GM23338 (cell line): ENCODE data around the gene TAPBP.
"Not testable (repeated sequence)": the region's sequence is repeated elsewhere in the genome, so short reads cannot be mapped to it uniquely, and the experiment has no call there.

Experiments
- CREB1 ChIP-seq: fragments of 250-450 bp; sonication (Bioruptor Pico); IDR thresholded peaks from 2 replicates; pipeline ENCODE4 v1.5.0; 2020; ENCODE audit warnings: low read depth, mild to moderate bottlenecking, moderate library complexity
- EZH2 ChIP-seq: fragments of 200-600 bp; sonication (generic); IDR thresholded peaks from one replicate; pipeline ENCODE4 v1.8.0; 2017; ENCODE audit warnings: antibody characterized with exemption, mild to moderate bottlenecking, low read depth; ENCODE audit not compliant: unreplicated experiment
- EZH2phosphoT487 ChIP-seq: fragments of 200-600 bp; sonication (generic); IDR thresholded peaks from one replicate; pipeline ENCODE4 v1.8.1; 2018; ENCODE audit warnings: antibody characterized with exemption; ENCODE audit not compliant: unreplicated experiment
- JUNB ChIP-seq: IDR thresholded peaks from one replicate; pipeline ENCODE4 v1.6.1; 2016; ENCODE audit warnings: antibody characterized with exemption; ENCODE audit not compliant: unreplicated experiment
- NANOG ChIP-seq: IDR thresholded peaks from 2 replicates; pipeline ENCODE4 v1.6.1; 2016; ENCODE audit warnings: antibody characterized with exemption, borderline replicate concordance
- POLR2AphosphoS5 ChIP-seq: IDR thresholded peaks from 2 replicates; pipeline ENCODE4 v1.6.1; 2016; ENCODE audit warnings: antibody characterized with exemption, low read depth
- STAT1 ChIP-seq: IDR thresholded peaks from one replicate; pipeline ENCODE4 v1.6.1; 2016; ENCODE audit warnings: antibody characterized with exemption; ENCODE audit not compliant: unreplicated experiment
- ZNF114 ChIP-seq: fragments of 250-450 bp; sonication (Bioruptor Pico); IDR thresholded peaks from 2 replicates; pipeline ENCODE4 v1.5.0; 2020; ENCODE audit warnings: mild to moderate bottlenecking, moderate library complexity
- ZNF331 ChIP-seq: fragments of 250-450 bp; sonication (Bioruptor Pico); IDR thresholded peaks from 2 replicates; pipeline ENCODE4 v1.5.0; 2020; ENCODE audit warnings: low read depth, mild to moderate bottlenecking, moderate library complexity
- TF ChIP-seq, protein P1 (sequence below), 2 experiments: fragments of 200-600 bp in 1 of 2; sonication (generic) in 1 of 2; conservative IDR thresholded peaks; 2 replicates each; pipeline versions ENCODE4 v1.5.1 to v1.6.1; 2016 to 2017; ENCODE audit warnings: antibody characterized with exemption in 2 of 2, low read depth in 2 of 2, mild to moderate bottlenecking in 2 of 2, moderate library complexity in 1 of 2
- TF ChIP-seq, protein P2 (sequence below): IDR thresholded peaks from one replicate; pipeline ENCODE4 v1.6.1; 2018; ENCODE audit warnings: antibody characterized with exemption; ENCODE audit not compliant: unreplicated experiment
- TF ChIP-seq, protein P3 (sequence below): IDR thresholded peaks from 2 replicates; pipeline ENCODE4 v1.6.1; 2016; ENCODE audit warnings: antibody characterized with exemption
- TF ChIP-seq, protein P4 (sequence below): fragments of 250-450 bp; sonication (Bioruptor Pico); IDR thresholded peaks from 2 replicates; pipeline ENCODE4 v1.5.0; 2020; ENCODE audit warnings: mild to moderate bottlenecking, moderate library complexity

DNA sequence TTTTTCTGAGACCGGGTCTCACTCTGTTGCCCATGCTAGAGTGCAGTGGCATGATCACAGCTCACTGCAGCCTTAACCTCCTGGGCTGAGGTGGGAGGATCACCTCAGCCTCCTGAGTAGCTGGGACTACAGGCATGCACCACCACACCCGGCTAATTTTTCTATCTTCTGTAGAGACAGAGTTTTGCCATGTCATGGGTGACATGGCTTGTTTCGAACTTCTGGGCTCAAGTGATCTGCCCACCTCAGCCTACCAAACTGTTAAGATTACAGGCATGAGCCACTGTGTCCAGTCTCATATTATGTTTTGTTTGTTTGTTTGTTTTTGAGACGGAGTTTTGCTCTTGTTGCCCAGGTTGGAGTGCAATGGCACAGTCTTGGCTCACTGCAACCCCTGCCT is 28.7 kb downstream of the TAPBP start:
- TF ChIP-seq, protein P1, sequence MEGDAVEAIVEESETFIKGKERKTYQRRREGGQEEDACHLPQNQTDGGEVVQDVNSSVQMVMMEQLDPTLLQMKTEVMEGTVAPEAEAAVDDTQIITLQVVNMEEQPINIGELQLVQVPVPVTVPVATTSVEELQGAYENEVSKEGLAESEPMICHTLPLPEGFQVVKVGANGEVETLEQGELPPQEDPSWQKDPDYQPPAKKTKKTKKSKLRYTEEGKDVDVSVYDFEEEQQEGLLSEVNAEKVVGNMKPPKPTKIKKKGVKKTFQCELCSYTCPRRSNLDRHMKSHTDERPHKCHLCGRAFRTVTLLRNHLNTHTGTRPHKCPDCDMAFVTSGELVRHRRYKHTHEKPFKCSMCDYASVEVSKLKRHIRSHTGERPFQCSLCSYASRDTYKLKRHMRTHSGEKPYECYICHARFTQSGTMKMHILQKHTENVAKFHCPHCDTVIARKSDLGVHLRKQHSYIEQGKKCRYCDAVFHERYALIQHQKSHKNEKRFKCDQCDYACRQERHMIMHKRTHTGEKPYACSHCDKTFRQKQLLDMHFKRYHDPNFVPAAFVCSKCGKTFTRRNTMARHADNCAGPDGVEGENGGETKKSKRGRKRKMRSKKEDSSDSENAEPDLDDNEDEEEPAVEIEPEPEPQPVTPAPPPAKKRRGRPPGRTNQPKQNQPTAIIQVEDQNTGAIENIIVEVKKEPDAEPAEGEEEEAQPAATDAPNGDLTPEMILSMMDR (conservative IDR thresholded peaks at IDR 0.05; ENCODE audit: low read depth in 2 of 2): not testable (repeated sequence)
- TF ChIP-seq JUNB; POLR2AphosphoS5; EZH2; CREB1; ZNF331 (CRISPR knock-in tag); NANOG; EZH2phosphoT487; ZNF114 (CRISPR knock-in tag); STAT1: not testable (repeated sequence)
- TF ChIP-seq, protein P2, sequence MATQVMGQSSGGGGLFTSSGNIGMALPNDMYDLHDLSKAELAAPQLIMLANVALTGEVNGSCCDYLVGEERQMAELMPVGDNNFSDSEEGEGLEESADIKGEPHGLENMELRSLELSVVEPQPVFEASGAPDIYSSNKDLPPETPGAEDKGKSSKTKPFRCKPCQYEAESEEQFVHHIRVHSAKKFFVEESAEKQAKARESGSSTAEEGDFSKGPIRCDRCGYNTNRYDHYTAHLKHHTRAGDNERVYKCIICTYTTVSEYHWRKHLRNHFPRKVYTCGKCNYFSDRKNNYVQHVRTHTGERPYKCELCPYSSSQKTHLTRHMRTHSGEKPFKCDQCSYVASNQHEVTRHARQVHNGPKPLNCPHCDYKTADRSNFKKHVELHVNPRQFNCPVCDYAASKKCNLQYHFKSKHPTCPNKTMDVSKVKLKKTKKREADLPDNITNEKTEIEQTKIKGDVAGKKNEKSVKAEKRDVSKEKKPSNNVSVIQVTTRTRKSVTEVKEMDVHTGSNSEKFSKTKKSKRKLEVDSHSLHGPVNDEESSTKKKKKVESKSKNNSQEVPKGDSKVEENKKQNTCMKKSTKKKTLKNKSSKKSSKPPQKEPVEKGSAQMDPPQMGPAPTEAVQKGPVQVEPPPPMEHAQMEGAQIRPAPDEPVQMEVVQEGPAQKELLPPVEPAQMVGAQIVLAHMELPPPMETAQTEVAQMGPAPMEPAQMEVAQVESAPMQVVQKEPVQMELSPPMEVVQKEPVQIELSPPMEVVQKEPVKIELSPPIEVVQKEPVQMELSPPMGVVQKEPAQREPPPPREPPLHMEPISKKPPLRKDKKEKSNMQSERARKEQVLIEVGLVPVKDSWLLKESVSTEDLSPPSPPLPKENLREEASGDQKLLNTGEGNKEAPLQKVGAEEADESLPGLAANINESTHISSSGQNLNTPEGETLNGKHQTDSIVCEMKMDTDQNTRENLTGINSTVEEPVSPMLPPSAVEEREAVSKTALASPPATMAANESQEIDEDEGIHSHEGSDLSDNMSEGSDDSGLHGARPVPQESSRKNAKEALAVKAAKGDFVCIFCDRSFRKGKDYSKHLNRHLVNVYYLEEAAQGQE: not testable (repeated sequence)
- TF ChIP-seq, protein P3, sequence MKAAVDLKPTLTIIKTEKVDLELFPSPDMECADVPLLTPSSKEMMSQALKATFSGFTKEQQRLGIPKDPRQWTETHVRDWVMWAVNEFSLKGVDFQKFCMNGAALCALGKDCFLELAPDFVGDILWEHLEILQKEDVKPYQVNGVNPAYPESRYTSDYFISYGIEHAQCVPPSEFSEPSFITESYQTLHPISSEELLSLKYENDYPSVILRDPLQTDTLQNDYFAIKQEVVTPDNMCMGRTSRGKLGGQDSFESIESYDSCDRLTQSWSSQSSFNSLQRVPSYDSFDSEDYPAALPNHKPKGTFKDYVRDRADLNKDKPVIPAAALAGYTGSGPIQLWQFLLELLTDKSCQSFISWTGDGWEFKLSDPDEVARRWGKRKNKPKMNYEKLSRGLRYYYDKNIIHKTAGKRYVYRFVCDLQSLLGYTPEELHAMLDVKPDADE: not testable (repeated sequence)
- TF ChIP-seq, protein P4, sequence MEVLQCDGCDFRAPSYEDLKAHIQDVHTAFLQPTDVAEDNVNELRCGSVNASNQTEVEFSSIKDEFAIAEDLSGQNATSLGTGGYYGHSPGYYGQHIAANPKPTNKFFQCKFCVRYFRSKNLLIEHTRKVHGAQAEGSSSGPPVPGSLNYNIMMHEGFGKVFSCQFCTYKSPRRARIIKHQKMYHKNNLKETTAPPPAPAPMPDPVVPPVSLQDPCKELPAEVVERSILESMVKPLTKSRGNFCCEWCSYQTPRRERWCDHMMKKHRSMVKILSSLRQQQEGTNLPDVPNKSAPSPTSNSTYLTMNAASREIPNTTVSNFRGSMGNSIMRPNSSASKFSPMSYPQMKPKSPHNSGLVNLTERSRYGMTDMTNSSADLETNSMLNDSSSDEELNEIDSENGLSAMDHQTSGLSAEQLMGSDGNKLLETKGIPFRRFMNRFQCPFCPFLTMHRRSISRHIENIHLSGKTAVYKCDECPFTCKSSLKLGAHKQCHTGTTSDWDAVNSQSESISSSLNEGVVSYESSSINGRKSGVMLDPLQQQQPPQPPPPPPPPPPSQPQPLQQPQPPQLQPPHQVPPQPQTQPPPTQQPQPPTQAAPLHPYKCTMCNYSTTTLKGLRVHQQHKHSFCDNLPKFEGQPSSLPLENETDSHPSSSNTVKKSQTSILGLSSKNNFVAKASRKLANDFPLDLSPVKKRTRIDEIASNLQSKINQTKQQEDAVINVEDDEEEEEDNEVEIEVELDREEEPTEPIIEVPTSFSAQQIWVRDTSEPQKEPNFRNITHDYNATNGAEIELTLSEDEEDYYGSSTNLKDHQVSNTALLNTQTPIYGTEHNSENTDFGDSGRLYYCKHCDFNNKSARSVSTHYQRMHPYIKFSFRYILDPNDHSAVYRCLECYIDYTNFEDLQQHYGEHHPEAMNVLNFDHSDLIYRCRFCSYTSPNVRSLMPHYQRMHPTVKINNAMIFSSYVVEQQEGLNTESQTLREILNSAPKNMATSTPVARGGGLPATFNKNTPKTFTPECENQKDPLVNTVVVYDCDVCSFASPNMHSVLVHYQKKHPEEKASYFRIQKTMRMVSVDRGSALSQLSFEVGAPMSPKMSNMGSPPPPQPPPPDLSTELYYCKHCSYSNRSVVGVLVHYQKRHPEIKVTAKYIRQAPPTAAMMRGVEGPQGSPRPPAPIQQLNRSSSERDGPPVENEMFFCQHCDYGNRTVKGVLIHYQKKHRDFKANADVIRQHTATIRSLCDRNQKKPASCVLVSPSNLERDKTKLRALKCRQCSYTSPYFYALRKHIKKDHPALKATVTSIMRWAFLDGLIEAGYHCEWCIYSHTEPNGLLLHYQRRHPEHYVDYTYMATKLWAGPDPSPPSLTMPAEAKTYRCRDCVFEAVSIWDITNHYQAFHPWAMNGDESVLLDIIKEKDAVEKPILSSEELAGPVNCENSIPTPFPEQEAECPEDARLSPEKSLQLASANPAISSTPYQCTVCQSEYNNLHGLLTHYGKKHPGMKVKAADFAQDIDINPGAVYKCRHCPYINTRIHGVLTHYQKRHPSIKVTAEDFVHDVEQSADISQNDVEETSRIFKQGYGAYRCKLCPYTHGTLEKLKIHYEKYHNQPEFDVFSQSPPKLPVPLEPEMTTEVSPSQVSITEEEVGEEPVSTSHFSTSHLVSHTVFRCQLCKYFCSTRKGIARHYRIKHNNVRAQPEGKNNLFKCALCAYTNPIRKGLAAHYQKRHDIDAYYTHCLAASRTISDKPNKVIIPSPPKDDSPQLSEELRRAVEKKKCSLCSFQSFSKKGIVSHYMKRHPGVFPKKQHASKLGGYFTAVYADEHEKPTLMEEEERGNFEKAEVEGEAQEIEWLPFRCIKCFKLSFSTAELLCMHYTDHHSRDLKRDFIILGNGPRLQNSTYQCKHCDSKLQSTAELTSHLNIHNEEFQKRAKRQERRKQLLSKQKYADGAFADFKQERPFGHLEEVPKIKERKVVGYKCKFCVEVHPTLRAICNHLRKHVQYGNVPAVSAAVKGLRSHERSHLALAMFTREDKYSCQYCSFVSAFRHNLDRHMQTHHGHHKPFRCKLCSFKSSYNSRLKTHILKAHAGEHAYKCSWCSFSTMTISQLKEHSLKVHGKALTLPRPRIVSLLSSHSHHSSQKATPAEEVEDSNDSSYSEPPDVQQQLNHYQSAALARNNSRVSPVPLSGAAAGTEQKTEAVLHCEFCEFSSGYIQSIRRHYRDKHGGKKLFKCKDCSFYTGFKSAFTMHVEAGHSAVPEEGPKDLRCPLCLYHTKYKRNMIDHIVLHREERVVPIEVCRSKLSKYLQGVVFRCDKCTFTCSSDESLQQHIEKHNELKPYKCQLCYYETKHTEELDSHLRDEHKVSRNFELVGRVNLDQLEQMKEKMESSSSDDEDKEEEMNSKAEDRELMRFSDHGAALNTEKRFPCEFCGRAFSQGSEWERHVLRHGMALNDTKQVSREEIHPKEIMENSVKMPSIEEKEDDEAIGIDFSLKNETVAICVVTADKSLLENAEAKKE (CRISPR knock-in tag): not testable (repeated sequence)
